Measurements from ENCODE around the gene SNAI3. TPM values are rescaled to one million over a fixed set of nuclear protein-coding genes. Genes with fewer than 3 reads are reported as not detected.

Gene SNAI3
- total RNA-seq, 4 donors from 2014 or later: 0.26 to 0.83 (median 0.59) TPM

DNA sequence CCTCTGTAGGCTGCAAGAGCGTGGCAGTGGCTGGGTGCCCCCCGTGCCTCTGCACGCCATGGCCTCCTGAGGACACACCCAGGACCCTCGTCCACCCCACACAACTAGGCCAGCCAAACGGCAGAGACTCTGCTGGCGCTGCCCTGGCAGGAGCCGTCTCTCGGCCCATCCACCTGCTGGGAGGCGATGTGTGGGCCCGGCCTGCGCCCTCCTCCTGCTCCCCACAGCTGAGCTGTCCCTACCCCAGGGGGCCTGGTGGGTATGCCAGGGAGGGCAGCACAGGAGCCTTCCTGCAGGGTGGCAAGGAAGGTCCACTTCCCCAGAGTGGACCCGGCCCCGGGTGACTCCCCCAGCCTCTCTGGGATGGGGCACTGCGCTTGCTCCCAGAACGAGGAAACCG is 12.9 kb upstream of the SNAI3 start:
- WGBS: 92% methylated on average over 2 of the region's 16 CpGs
- H3K4me3 ChIP-seq: no peak overlapping the region
- intact Hi-C loops (cut with DNase I): no loop called here
- peaks cover 19 to 76% (median 61%) of the 10 kb centered on the region in 4 donors for H3K36me3 ChIP-seq
- no peaks in the 10 kb centered on the region for H3K27me3 ChIP-seq
- no peak overlapping the region for H3K27ac ChIP-seq (replicated peaks in 1 of 4)
- TF ChIP-seq, protein P1, sequence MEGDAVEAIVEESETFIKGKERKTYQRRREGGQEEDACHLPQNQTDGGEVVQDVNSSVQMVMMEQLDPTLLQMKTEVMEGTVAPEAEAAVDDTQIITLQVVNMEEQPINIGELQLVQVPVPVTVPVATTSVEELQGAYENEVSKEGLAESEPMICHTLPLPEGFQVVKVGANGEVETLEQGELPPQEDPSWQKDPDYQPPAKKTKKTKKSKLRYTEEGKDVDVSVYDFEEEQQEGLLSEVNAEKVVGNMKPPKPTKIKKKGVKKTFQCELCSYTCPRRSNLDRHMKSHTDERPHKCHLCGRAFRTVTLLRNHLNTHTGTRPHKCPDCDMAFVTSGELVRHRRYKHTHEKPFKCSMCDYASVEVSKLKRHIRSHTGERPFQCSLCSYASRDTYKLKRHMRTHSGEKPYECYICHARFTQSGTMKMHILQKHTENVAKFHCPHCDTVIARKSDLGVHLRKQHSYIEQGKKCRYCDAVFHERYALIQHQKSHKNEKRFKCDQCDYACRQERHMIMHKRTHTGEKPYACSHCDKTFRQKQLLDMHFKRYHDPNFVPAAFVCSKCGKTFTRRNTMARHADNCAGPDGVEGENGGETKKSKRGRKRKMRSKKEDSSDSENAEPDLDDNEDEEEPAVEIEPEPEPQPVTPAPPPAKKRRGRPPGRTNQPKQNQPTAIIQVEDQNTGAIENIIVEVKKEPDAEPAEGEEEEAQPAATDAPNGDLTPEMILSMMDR (IDR thresholded peaks at IDR 0.05): no peak
- TF ChIP-seq POLR2A (IDR thresholded peaks at IDR 0.05; ENCODE audit: low read depth): no peak
- TF ChIP-seq EP300 (IDR thresholded peaks at IDR 0.05): no peak
- TF ChIP-seq POLR2AphosphoS5 (IDR thresholded peaks at IDR 0.05): no peak
- H3K4me1 ChIP-seq: peaks cover 31 to 44% (median 43%) of the 10 kb centered on the region in 4 donors
- H3K9me3 ChIP-seq: no peaks in the 10 kb centered on the region
- no peak for DNase-seq (ENCODE audit: extremely low spot score)

DNA sequence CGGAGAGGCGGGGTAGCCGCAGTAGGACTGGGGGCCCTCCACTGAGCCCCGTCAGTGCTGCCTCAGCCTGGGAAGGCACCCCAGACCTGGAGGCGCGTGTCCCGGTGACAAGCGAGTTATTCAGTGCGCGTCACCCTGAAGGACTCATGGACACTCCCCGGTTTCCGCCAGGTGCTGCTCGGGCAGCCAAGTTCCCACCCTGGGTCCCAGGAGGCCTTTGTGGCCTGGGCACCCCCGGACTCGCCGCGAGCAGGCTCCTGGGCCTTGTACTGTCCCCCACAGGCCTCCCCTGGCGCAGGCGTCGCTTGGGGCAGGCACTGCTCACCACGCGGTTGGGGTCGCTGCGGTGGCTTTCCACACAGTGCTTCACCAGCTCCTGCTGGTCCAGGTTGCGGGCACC is 12.3 kb upstream of the SNAI3 start:
- TF ChIP-seq POLR2AphosphoS5 (IDR thresholded peaks at IDR 0.05) (no peak), POLR2A (IDR thresholded peaks at IDR 0.05; ENCODE audit: low read depth) (no peak)
- TF ChIP-seq, protein P1 (IDR thresholded peaks at IDR 0.05): no peak
- no peak for DNase-seq (ENCODE audit: extremely low spot score)
- Histone ChIP-seq H3K9me3 (no peaks in the 10 kb centered on the region), H3K4me1 (peaks cover 28 to 39% (median 38%) of the 10 kb centered on the region in 4 donors), H3K27me3 (no peaks in the 10 kb centered on the region), H3K4me3 (no peak overlapping the region), H3K36me3 (peaks cover 19 to 76% (median 61%) of the 10 kb centered on the region in 4 donors), H3K27ac (replicated peaks in 1 of 4) (no peak overlapping the region)
- whole genome bisulfite sequencing: 96% methylated on average over 9 of the region's 25 CpGs
- intact Hi-C loops (cut with DNase I): no loop called here

DNA sequence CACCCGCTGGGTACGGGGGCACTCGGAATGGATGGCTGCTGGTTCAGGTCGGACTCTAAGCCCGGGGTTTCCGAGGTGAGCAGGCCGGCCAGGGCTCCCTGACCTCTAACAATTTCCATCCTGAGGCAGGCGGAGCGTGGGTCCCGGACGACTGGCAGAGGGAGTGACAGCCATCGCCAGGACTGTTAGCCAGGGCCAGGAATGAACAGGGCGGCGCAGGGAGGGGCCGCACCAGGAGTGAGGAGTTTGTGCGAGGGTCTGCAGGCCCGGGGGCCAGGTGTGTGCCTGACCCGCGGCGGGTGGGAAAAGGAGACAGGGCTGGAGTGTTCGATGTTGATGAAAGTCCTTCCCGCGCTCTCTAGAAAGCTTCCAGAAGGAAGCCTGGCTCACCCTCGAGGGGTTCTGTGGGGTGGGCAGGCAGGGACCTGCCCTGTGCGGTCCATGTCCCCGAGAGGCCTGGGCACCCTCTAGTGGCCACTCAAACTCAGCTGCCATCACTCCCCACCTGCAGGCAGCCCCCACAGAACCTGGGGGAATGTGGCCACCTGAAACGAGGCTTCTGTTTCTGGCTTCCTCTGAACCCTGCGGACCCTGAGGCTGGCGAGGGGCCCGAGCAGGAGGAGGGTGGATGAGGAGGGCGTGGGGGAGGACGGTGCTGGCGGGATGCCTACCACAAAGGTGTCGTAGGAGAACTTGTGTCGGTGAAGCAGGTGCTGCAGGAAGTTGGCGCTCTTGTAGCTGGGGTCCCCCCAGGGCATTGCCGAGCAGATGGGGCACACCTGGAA is 11.7 kb upstream of the SNAI3 start:
- no peak overlapping the region for H3K27ac ChIP-seq (replicated peaks in 1 of 4)
- DNase-seq (ENCODE audit: extremely low spot score): no peak
- WGBS: 86% methylated on average over 37 of the region's 37 CpGs
- TF ChIP-seq POLR2A (IDR thresholded peaks at IDR 0.05; ENCODE audit: low read depth): no peak
- TF ChIP-seq, protein P1 (IDR thresholded peaks at IDR 0.05): peak in 1 of 3 experiments; percentile 9
- peaks cover 0 to 4% (median 0%) of the 10 kb centered on the region in 4 donors for H3K27me3 ChIP-seq
- peaks cover 19 to 74% (median 60%) of the 10 kb centered on the region in 4 donors for H3K36me3 ChIP-seq
- intact Hi-C loops (cut with DNase I): no loop called here
- H3K4me3 ChIP-seq: no peak overlapping the region
- H3K4me1 ChIP-seq: peaks cover 22 to 33% (median 32%) of the 10 kb centered on the region in 4 donors
- H3K9me3 ChIP-seq: no peaks in the 10 kb centered on the region

DNA sequence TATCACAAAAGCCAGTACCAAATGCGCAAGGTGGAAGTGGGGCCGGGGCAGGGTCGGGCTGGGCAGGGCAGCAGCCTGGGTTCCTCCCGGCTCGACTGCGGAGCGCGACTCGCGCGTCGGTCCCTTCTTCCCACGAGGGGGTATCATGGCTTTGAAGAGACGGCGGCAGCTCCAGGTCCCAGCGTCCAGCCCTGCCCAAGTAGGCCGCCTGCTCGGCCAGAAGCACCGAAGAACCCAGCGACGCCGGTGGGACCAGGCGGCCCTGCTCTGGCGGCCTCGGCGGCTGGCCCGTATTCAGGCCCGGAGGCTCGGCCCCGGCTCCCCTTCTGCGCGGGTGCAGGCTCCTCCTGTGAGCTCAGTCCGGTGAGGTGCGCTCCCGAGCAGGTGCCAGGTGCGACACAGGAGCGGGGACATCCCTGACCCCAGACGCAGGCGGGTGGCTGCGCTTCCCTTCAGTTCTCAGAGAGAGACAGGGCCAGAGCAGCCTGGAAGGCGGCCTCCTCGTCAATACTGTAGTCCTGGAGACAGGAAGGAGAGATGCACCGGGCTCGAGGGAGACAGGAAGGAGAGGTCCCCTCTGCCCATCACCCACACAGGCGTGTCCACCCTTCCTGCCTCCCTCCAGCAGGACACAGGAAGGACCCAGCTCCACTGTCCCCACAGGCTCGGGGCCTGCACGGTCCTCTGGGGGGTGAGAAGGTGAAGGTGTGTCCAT is 11.0 kb upstream of the SNAI3 start:
- Histone ChIP-seq H3K27me3 (peaks cover 0 to 10% (median 0%) of the 10 kb centered on the region in 4 donors), H3K9me3 (no peaks in the 10 kb centered on the region), H3K4me1 (peaks cover 17 to 26% (median 25%) of the 10 kb centered on the region in 4 donors), H3K36me3 (peaks cover 19 to 67% (median 56%) of the 10 kb centered on the region in 4 donors), H3K4me3 (no peak overlapping the region), H3K27ac (replicated peaks in 1 of 4) (no peak overlapping the region)
- intact Hi-C loops (cut with DNase I): no loop called here
- 87% methylated on average over 18 of the region's 47 CpGs for WGBS
- DNase-seq (ENCODE audit: extremely low spot score): no peak
- TF ChIP-seq, protein P1 (IDR thresholded peaks at IDR 0.05): no peak
- TF ChIP-seq POLR2AphosphoS5 (IDR thresholded peaks at IDR 0.05) (no peak), POLR2A (IDR thresholded peaks at IDR 0.05; ENCODE audit: low read depth) (no peak), EP300 (IDR thresholded peaks at IDR 0.05) (no peak)

Measured in esophagus muscularis mucosa (tissue), 4 donors.